Choroid plexus epithelial cell (primary cell): ENCODE data around the gene CLEC2D.
"Not testable (repeated sequence)": the region's sequence is repeated elsewhere in the genome, so short reads cannot be mapped to it uniquely, and the experiment has no call there.

Experiments
- DNase-seq: peaks from one replicate; pipeline ENCODE4 v3.0.0-alpha.2; 2010; ENCODE audit warnings: low read depth
- H3K4me3 ChIP-seq: 2 replicates; pipeline ENCODE4 v1.5.1; 2011; ENCODE audit warnings: low read depth, mild to moderate bottlenecking, control low read depth, low read length, moderate library complexity
- CTCF ChIP-seq: conservative IDR thresholded peaks from 2 replicates; pipeline ENCODE4 v1.5.1; 2011; ENCODE audit warnings: low read depth, mild to moderate bottlenecking, control low read depth, inconsistent platforms, low read length, moderate library complexity

The CLEC2D gene

GRCh38 chr12:9694241-9694640 lies 24.7 kb downstream of the CLEC2D start:
- no peak for TF ChIP-seq CTCF
- no peak for DNase-seq
- no peak overlapping the region for H3K4me3 ChIP-seq

- peak; percentile 9 for DNase-seq
- H3K4me3 ChIP-seq = not testable (repeated sequence)
Measured at GRCh38 chr12:9695150-9695549, 25.6 kb downstream of the CLEC2D start.

- not testable (repeated sequence) for DNase-seq, H3K4me3 ChIP-seq
Measured at GRCh38 chr12:9695661-9696060, 26.1 kb downstream of the CLEC2D start.

GRCh38 chr12:9697619-9698018 lies 28.1 kb downstream of the CLEC2D start:
- no peak overlapping the region for H3K4me3 ChIP-seq
- no peak for TF ChIP-seq CTCF
- DNase-seq = no peak

- TF ChIP-seq CTCF = no peak
- DNase-seq = no peak
- no peak overlapping the region for H3K4me3 ChIP-seq
Measured at GRCh38 chr12:9698681-9699080, 29.2 kb downstream of the CLEC2D start.

GRCh38 chr12:9699269-9699897 lies 29.9 kb downstream of the CLEC2D start:
- no peak for TF ChIP-seq CTCF
- no peak overlapping the region for H3K4me3 ChIP-seq
- no peak for DNase-seq

GRCh38 chr12:9699898-9700605 lies 30.5 kb downstream of the CLEC2D start:
- no peak for TF ChIP-seq CTCF
- H3K4me3 ChIP-seq = no peak overlapping the region
- peak; percentile 36 for DNase-seq

GRCh38 chr12:9700606-9700956 lies 31.1 kb downstream of the CLEC2D start:
- DNase-seq = no peak
- H3K4me3 ChIP-seq = no peak overlapping the region
- no peak for TF ChIP-seq CTCF
